Karpas-422 (cell line): ENCODE measurements around the gene CHPT1. TPM values are rescaled to one million over a fixed set of nuclear protein-coding genes. Genes with fewer than 3 reads are reported as not detected.

Experiments
- DNase-seq: peaks from one replicate; pipeline ENCODE4 v3.0.0-alpha.2; 2015
- H2AFZ ChIP-seq: fragments of 200-600 bp; sonication (generic); 2 replicates; pipeline ENCODE4 v1.6.1; 2014; ENCODE audit warnings: antibody characterized with exemption, low read length, mixed read lengths
- H3K27ac ChIP-seq: fragments of 200-600 bp; sonication (generic); 2 replicates; pipeline ENCODE4 v1.5.1; 2014; ENCODE audit warnings: mild to moderate bottlenecking, low read length, moderate library complexity
- H3K27me3 ChIP-seq: fragments of 200-600 bp; sonication (generic); 2 replicates; pipeline ENCODE4 v1.6.1; 2014; ENCODE audit warnings: low read length, mixed read lengths
- H3K36me3 ChIP-seq: fragments of 200-600 bp; sonication (generic); 2 replicates; pipeline ENCODE4 v1.6.1; 2014; ENCODE audit warnings: low read length, mixed read lengths; ENCODE audit not compliant: insufficient read depth
- H3K4me1 ChIP-seq: fragments of 200-600 bp; sonication (generic); 2 replicates; pipeline ENCODE4 v1.6.1; 2014; ENCODE audit warnings: mild to moderate bottlenecking, low read length, mixed read lengths
- H3K4me2 ChIP-seq: fragments of 200-600 bp; sonication (generic); 2 replicates; pipeline ENCODE4 v1.6.1; 2014; ENCODE audit warnings: low read length, low read depth, mild to moderate bottlenecking; ENCODE audit not compliant: poor library complexity, severe bottlenecking
- H3K4me3 ChIP-seq: fragments of 200-600 bp; sonication (generic); 2 replicates; pipeline ENCODE4 v1.5.1; 2014; ENCODE audit warnings: mild to moderate bottlenecking, antibody characterized with exemption, low read length, mixed read lengths
- H3K79me2 ChIP-seq: fragments of 200-600 bp; sonication (generic); 2 replicates; pipeline ENCODE4 v1.6.1; 2014; ENCODE audit warnings: mild to moderate bottlenecking, low read length, mixed read lengths
- H3K9ac ChIP-seq: fragments of 200-600 bp; sonication (generic); 2 replicates; pipeline ENCODE4 v1.6.0; 2014; ENCODE audit warnings: low read length
- H3K9me2 ChIP-seq: fragments of 200-600 bp; sonication (generic), shearing (Covaris generic); replicated peaks from 2 replicates; pipeline ENCODE4 v1.6.0; 2014; ENCODE audit warnings: mild to moderate bottlenecking, low read length, moderate library complexity; ENCODE audit not compliant: insufficient read depth
- H3K9me3 ChIP-seq: fragments of 300-700, 200-600 bp; sonication (generic); 2 replicates; pipeline ENCODE4 v1.6.1; 2014; ENCODE audit warnings: low read length, mixed read lengths
- H4K20me1 ChIP-seq: fragments of 200-600 bp; sonication (generic); 2 replicates; pipeline ENCODE4 v1.6.1; 2014; ENCODE audit warnings: mild to moderate bottlenecking, antibody characterized with exemption, low read length, low read depth; ENCODE audit not compliant: insufficient read depth
- total RNA-seq: library from RNA; depleted of rRNA; stranded (reverse); fragments of >200 nt; shearing (Covaris generic); gene quantifications from 2 replicates; pipeline ENCODE4 v1.2.3, GENCODE V29; 2014; ENCODE audit warnings: low replicate concordance

Gene CHPT1
- total RNA-seq, 1 experiment from 2014 or later, result 0.11 TPM

- H2AFZ ChIP-seq, result no peak overlapping the region
- no peaks in the 10 kb centered on the region for H3K9me3 ChIP-seq
- H3K36me3 ChIP-seq, result no peaks in the 10 kb centered on the region
- H3K9ac ChIP-seq, result no peak overlapping the region
- no peaks in the 10 kb centered on the region for H3K79me2 ChIP-seq
- no peaks in the 10 kb centered on the region for H3K9me2 ChIP-seq
- DNase-seq, result no peak
- H3K4me2 ChIP-seq, result no peak overlapping the region
- H3K4me1 ChIP-seq, result no peaks in the 10 kb centered on the region
- no peak overlapping the region for H3K27ac ChIP-seq
- H4K20me1 ChIP-seq, result no peaks in the 10 kb centered on the region
- H3K4me3 ChIP-seq, result no peak overlapping the region
- H3K27me3 ChIP-seq, result no peaks in the 10 kb centered on the region
These were observed 2.9 kb downstream of the CHPT1 start for GRCh38 chr12:101700299-101700820.

DNA sequence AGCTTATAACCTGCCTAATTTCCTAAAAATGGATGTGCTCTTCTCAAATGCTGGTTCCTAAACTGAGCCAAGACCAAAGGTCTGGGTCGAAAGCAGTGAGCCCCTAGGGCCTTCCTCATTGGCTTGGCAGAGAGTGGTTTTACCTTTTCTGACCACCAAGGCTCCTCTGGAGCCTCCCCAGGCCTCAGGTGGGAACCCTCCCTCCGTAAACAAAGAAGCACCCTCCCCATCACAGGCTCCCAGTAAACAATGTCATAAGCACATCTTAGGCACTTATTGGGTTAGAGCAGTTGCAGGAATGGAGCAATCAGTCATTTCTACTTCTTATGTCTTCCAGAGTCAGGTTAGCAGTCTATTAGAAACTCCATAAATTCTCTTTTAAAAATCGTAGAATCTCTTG, 6.0 kb downstream of the CHPT1 start:
- no peak overlapping the region for H3K27ac ChIP-seq
- H3K9ac ChIP-seq, result no peak overlapping the region
- H3K9me2 ChIP-seq, result no peaks in the 10 kb centered on the region
- H2AFZ ChIP-seq, result no peak overlapping the region
- no peaks in the 10 kb centered on the region for H3K27me3 ChIP-seq
- H3K9me3 ChIP-seq, result no peaks in the 10 kb centered on the region
- H3K36me3 ChIP-seq, result no peaks in the 10 kb centered on the region
- H3K4me3 ChIP-seq, result no peak overlapping the region
- no peaks in the 10 kb centered on the region for H3K4me1 ChIP-seq
- no peak for DNase-seq
- no peak overlapping the region for H3K4me2 ChIP-seq
- no peaks in the 10 kb centered on the region for H3K79me2 ChIP-seq
- H4K20me1 ChIP-seq, result no peaks in the 10 kb centered on the region

GRCh38 chr12:101706403-101706802, 9.0 kb downstream of the CHPT1 start:
- DNase-seq, result no peak
- no peak overlapping the region for H3K9ac ChIP-seq
- no peaks in the 10 kb centered on the region for H3K79me2 ChIP-seq
- no peak overlapping the region for H3K4me2 ChIP-seq
- no peak overlapping the region for H3K27ac ChIP-seq
- no peaks in the 10 kb centered on the region for H4K20me1 ChIP-seq
- H3K9me3 ChIP-seq, result no peaks in the 10 kb centered on the region
- H3K27me3 ChIP-seq, result no peaks in the 10 kb centered on the region
- H3K9me2 ChIP-seq, result no peaks in the 10 kb centered on the region
- no peak overlapping the region for H2AFZ ChIP-seq
- H3K4me1 ChIP-seq, result no peaks in the 10 kb centered on the region
- H3K4me3 ChIP-seq, result no peak overlapping the region
- H3K36me3 ChIP-seq, result no peaks in the 10 kb centered on the region

DNA sequence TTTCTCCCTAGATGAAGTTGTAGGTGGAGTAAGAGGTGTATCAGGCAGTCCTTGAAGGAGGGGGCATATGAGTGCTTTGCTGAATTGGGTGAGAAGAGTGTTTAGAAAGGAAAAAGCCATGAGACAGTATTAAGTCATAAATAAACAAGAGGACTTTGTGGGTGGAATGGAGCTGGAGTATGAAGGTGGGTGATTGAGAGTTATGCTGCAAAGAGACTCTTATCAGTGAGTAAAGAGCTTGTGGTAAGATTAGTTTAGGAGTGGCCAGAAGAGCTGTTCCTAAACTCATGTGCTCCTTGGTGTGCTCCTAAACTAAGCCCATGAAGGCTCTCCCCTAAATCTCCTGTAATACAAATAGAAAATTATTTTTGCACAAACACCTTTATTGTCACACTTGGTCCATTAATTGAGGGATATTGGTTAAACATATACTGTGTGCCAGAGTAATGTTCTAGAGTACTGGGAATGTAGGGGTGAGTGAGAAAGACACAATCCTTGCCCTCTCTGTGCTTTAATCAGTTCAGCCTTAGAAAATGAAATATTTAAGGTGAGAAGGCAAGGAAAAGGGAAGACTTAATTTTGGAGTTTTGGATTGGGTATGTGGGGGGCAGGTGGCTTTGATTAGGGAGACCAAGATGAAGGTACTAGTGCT, 9.8 kb downstream of the CHPT1 start:
- Histone ChIP-seq H3K36me3 (no peaks in the 10 kb centered on the region), H3K27ac (no peak overlapping the region), H3K4me2 (no peak overlapping the region), H3K27me3 (no peaks in the 10 kb centered on the region), H2AFZ (no peak overlapping the region), H4K20me1 (no peaks in the 10 kb centered on the region), H3K4me3 (no peak overlapping the region), H3K9me3 (no peaks in the 10 kb centered on the region), H3K9ac (no peak overlapping the region), H3K79me2 (no peaks in the 10 kb centered on the region), H3K4me1 (no peaks in the 10 kb centered on the region), H3K9me2 (no peaks in the 10 kb centered on the region)
- no peak for DNase-seq

DNA sequence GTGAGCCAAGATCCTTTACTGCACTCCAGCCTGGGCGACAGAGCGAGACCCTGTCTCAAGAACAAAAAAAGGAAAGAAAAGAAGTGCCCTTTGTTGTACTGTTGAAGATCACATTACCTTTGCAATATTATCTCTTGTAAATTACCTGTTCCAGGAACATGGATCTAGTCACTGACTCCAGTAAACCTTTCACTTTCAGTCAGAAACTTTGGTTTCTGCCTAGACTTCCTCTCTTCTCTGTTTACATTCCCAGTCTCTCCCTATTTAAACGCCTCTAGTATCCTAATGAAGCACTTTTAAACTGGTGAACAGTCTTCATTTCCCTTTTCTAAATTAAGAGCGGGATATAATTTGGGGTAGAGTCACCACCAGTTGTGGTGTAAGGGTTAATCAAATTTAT, 12.8 kb downstream of the CHPT1 start:
- Histone ChIP-seq H3K9me3 (no peaks in the 10 kb centered on the region), H3K36me3 (no peaks in the 10 kb centered on the region), H3K79me2 (no peaks in the 10 kb centered on the region), H2AFZ (no peak overlapping the region), H3K9ac (no peak overlapping the region), H3K9me2 (no peaks in the 10 kb centered on the region), H3K27ac (no peak overlapping the region), H4K20me1 (no peaks in the 10 kb centered on the region), H3K4me1 (no peaks in the 10 kb centered on the region), H3K27me3 (no peaks in the 10 kb centered on the region), H3K4me3 (no peak overlapping the region), H3K4me2 (no peak overlapping the region)
- no peak for DNase-seq

- Histone ChIP-seq H3K4me3 (no peak overlapping the region), H4K20me1 (no peaks in the 10 kb centered on the region), H3K27me3 (no peaks in the 10 kb centered on the region), H3K4me1 (no peaks in the 10 kb centered on the region), H3K36me3 (no peaks in the 10 kb centered on the region), H3K27ac (no peak overlapping the region), H3K9ac (no peak overlapping the region), H3K79me2 (no peaks in the 10 kb centered on the region), H3K9me2 (no peaks in the 10 kb centered on the region), H2AFZ (no peak overlapping the region), H3K4me2 (no peak overlapping the region), H3K9me3 (no peaks in the 10 kb centered on the region)
- no peak for DNase-seq
These were observed 15.7 kb downstream of the CHPT1 start for GRCh38 chr12:101713059-101713682.

- no peaks in the 10 kb centered on the region for H4K20me1 ChIP-seq
- H3K9me2 ChIP-seq, result no peaks in the 10 kb centered on the region
- H3K27me3 ChIP-seq, result no peaks in the 10 kb centered on the region
- H3K4me1 ChIP-seq, result no peaks in the 10 kb centered on the region
- no peak overlapping the region for H3K27ac ChIP-seq
- H3K9ac ChIP-seq, result no peak overlapping the region
- no peak overlapping the region for H3K4me2 ChIP-seq
- H3K4me3 ChIP-seq, result no peak overlapping the region
- DNase-seq, result no peak
- no peak overlapping the region for H2AFZ ChIP-seq
- H3K36me3 ChIP-seq, result no peaks in the 10 kb centered on the region
- H3K9me3 ChIP-seq, result no peaks in the 10 kb centered on the region
- no peaks in the 10 kb centered on the region for H3K79me2 ChIP-seq
These were observed 16.5 kb downstream of the CHPT1 start for GRCh38 chr12:101713930-101714329.

DNA sequence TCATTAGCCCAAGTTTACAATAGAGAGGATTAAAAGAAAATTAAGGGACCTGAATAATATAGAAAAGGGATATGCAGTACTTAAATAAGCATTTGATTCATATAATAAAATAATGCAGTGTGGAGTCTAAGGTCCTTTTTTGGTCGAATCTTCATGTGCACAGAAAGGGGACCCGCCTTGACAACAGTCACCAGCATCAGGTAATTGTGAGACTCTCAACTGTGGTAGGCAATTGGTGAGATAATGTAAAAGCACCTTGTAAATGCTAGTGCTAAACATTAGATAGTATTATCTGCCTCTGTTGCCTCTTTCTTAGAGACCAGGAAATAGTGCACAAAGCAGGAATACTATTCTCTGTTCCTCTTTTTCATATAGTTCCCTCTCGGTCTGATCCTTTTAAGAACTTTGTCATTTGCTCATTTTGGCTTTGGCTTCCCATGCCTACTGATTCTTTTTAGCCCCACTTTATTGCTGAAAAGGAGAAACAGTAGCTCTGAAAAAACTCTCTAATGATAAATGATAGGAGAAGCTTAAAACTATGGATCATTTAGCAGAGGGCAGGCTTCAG, 17.5 kb downstream of the CHPT1 start:
- no peaks in the 10 kb centered on the region for H3K79me2 ChIP-seq
- no peaks in the 10 kb centered on the region for H4K20me1 ChIP-seq
- no peaks in the 10 kb centered on the region for H3K4me1 ChIP-seq
- H3K4me3 ChIP-seq, result no peak overlapping the region
- no peak overlapping the region for H3K4me2 ChIP-seq
- H3K9ac ChIP-seq, result no peak overlapping the region
- no peak overlapping the region for H3K27ac ChIP-seq
- no peaks in the 10 kb centered on the region for H3K9me2 ChIP-seq
- H3K9me3 ChIP-seq, result no peaks in the 10 kb centered on the region
- H2AFZ ChIP-seq, result no peak overlapping the region
- H3K27me3 ChIP-seq, result no peaks in the 10 kb centered on the region
- no peaks in the 10 kb centered on the region for H3K36me3 ChIP-seq
- no peak for DNase-seq
